Smooth muscle cell (in vitro differentiated cells): ENCODE results near the gene NOX3. TPM values are rescaled to one million over a fixed set of nuclear protein-coding genes. Genes with fewer than 3 reads are reported as not detected.
A peak's percentile ranks its signal among the peaks of the same experiment; 100 is the strongest.

ENCODE experiments used
- DNase-seq: peaks from one replicate; lab custom pipeline; 2025; ENCODE audit not compliant: unreplicated experiment; lab: John Stamatoyannopoulos, UW
- H2AFZ ChIP-seq: fragments of 200-600 bp; sonication (generic); 2 replicates; pipeline ENCODE4 v1.6.0; 2016; ENCODE audit warnings: antibody characterized with exemption, low read depth, mild to moderate bottlenecking
- H3F3A ChIP-seq: fragments of 200-600 bp; sonication (generic); 2 replicates; pipeline ENCODE4 v1.6.0; 2017; ENCODE audit warnings: antibody characterized with exemption, low read depth
- H3K27ac ChIP-seq: fragments of 200-600 bp; sonication (generic); 2 replicates; pipeline ENCODE4 v1.5.1; 2016; ENCODE audit warnings: low read depth, mild to moderate bottlenecking
- H3K27me3 ChIP-seq: fragments of 200-600 bp; sonication (generic); 2 replicates; pipeline ENCODE4 v1.6.1; 2016; ENCODE audit warnings: low read depth, mild to moderate bottlenecking
- H3K36me3 ChIP-seq: fragments of 200-600 bp; sonication (generic); 2 replicates; pipeline ENCODE4 v1.5.1; 2016; ENCODE audit warnings: low read depth
- H3K4me1 ChIP-seq: fragments of 200-600 bp; sonication (generic); 2 replicates; pipeline ENCODE4 v1.5.1; 2016; ENCODE audit warnings: low read depth
- H3K4me2 ChIP-seq: fragments of 200-600 bp; sonication (generic); 2 replicates; pipeline ENCODE4 v1.6.0; 2016; ENCODE audit warnings: mild to moderate bottlenecking
- H3K4me3 ChIP-seq: fragments of 200-600 bp; sonication (generic); 2 replicates; pipeline ENCODE4 v1.5.1; 2016; ENCODE audit warnings: mild to moderate bottlenecking
- H3K79me2 ChIP-seq: fragments of 200-600 bp; sonication (generic); 2 replicates; pipeline ENCODE4 v1.6.0; 2016; ENCODE audit warnings: low read depth, mild to moderate bottlenecking
- H3K9ac ChIP-seq: fragments of 200-600 bp; sonication (generic); 2 replicates; pipeline ENCODE4 v1.6.0; 2016; ENCODE audit warnings: low read depth
- H3K9me3 ChIP-seq: fragments of 200-600 bp; sonication (generic); replicated peaks from 2 replicates; pipeline ENCODE4 v1.5.1; 2016; ENCODE audit warnings: low read depth
- H4K20me1 ChIP-seq: fragments of 200-600 bp; sonication (generic); 2 replicates; pipeline ENCODE4 v1.6.0; 2016; ENCODE audit warnings: low read depth
- CTCF ChIP-seq: fragments of 200-600 bp; sonication (generic); IDR thresholded peaks from 2 replicates; pipeline ENCODE4 v1.5.1; 2017; ENCODE audit warnings: borderline replicate concordance, mild to moderate bottlenecking, antibody characterized with exemption; ENCODE audit not compliant: insufficient read depth, poor library complexity, severe bottlenecking
- WGBS: methylation state at CpG from one replicate; pipeline ENCODE4 v1.1.7; 2016; ENCODE audit warnings: low lambda C conversion rate; 5-methylcytosine and 5-hydroxymethylcytosine counted together
- polyA plus RNA-seq: library from polyadenylated mRNA; unstranded; fragments of >200 nt; fragmentation: Nextera tagmentation; extraction: Ambion mirVana; gene quantifications from 2 replicates; pipeline ENCODE4 v1.2.1, GENCODE V29; 2016
- total RNA-seq: library from RNA; depleted of rRNA; stranded (reverse); fragments of >200 nt; gene quantifications from 2 replicates; pipeline ENCODE4 v1.2.3, GENCODE V29; 2014

NOX3 gene
- total and polyA plus RNA-seq, 2 experiments from 2014 or later: not detected

GRCh38 chr6:155450240-155450581 is 5.4 kb downstream of the NOX3 start:
- Histone ChIP-seq H2AFZ (no peak overlapping the region), H3F3A (no peaks in the 10 kb centered on the region), H3K9me3 (no peaks in the 10 kb centered on the region), H3K79me2 (no peaks in the 10 kb centered on the region), H3K27me3 (no peaks in the 10 kb centered on the region), H3K27ac (no peak overlapping the region), H3K9ac (no peak overlapping the region), H3K4me3 (no peak overlapping the region), H3K36me3 (no peaks in the 10 kb centered on the region), H4K20me1 (no peaks in the 10 kb centered on the region), H3K4me1 (peaks cover 17% of the 10 kb centered on the region), H3K4me2 (no peak overlapping the region)
- 100% methylated on average over 2 of the region's 2 CpGs for WGBS
- no peak for DNase-seq
- TF ChIP-seq CTCF: no peak

- no peak for TF ChIP-seq CTCF
- peak overlapping the region; percentile 68 for H2AFZ ChIP-seq
- no peaks in the 10 kb centered on the region for H3F3A ChIP-seq
- no peak overlapping the region for H3K4me2 ChIP-seq
- no peaks in the 10 kb centered on the region for H3K79me2 ChIP-seq
- DNase-seq: no peak
- H3K36me3 ChIP-seq: no peaks in the 10 kb centered on the region
- H4K20me1 ChIP-seq: no peaks in the 10 kb centered on the region
- no peaks in the 10 kb centered on the region for H3K9me3 ChIP-seq
- H3K9ac ChIP-seq: no peak overlapping the region
- H3K4me1 ChIP-seq: peaks cover 17% of the 10 kb centered on the region
- H3K27ac ChIP-seq: no peak overlapping the region
- no peak overlapping the region for H3K4me3 ChIP-seq
- 70% methylated on average over 14 of the region's 14 CpGs for WGBS
- no peaks in the 10 kb centered on the region for H3K27me3 ChIP-seq
These were observed 6.0 kb downstream of the NOX3 start for GRCh38 chr6:155449450-155450239.

- Histone ChIP-seq H3K4me2 (no peak overlapping the region), H3F3A (no peaks in the 10 kb centered on the region), H2AFZ (peak overlapping the region; percentile 68), H3K4me1 (peaks cover 17% of the 10 kb centered on the region), H3K27me3 (no peaks in the 10 kb centered on the region), H3K9ac (no peak overlapping the region), H3K9me3 (no peaks in the 10 kb centered on the region), H4K20me1 (no peaks in the 10 kb centered on the region), H3K36me3 (no peaks in the 10 kb centered on the region), H3K4me3 (no peak overlapping the region), H3K27ac (no peak overlapping the region), H3K79me2 (no peaks in the 10 kb centered on the region)
- WGBS: 46% methylated on average over 5 of the region's 5 CpGs
- no peak for TF ChIP-seq CTCF
- no peak for DNase-seq
These were observed 6.8 kb downstream of the NOX3 start for GRCh38 chr6:155448668-155449449.
